GM21381 (cell line): Measurements from ENCODE around the gene FRMD4B.

Experiments
- ATAC-seq: cut with Tn5 transposase; IDR thresholded peaks from one replicate; pipeline ENCODE4 v1.9.1; 2021; ENCODE audit warnings: mild to moderate bottlenecking, moderate library complexity; ENCODE audit not compliant: unreplicated experiment

Gene FRMD4B

DNA sequence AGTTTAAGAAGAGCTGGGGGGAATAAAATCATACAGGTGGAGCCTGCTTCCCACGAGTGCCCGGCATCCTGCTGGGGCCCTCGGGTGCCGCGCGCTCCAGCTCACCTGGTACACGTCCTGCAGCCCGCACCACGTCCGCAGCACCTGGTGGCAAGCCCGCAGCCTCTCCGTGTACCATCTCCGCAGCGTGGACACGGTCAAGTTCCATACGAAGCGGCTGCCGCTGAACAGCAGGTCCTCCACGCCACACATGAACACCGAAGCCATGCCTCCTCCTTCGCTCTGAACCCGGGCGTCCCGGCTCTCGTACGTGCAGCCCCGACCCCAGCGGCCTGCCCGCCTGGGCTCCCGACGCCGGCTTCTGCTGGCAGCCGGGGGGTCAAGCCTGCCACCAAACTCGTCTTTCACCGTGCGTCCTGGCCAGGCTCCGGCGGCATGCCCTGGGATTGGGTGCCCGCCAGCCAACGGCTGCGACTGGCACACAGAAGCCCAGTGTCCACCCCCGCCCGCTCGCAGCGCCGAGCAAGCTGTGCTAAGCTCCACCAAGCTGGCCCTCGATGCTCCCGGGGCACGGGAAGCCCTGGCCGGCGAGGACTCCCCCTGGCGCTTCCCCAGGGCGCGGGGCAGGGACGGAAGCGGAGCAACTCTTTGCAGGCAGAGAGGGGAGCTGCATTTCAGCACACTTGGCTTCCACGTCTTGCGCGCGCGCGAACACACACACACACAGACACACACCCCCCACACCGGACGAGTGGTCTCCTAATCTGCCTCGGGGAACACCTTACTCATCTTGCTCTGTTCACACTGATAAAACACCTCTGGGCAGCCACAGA lies at the start of gene FRMD4B:
Gene FRMD4B, minus strand, starts transcription at position 366 of the 833 bp plus-strand sequence. Its CDS starts 99 bp downstream, at position 267.
- ATAC-seq: no peak

DNA sequence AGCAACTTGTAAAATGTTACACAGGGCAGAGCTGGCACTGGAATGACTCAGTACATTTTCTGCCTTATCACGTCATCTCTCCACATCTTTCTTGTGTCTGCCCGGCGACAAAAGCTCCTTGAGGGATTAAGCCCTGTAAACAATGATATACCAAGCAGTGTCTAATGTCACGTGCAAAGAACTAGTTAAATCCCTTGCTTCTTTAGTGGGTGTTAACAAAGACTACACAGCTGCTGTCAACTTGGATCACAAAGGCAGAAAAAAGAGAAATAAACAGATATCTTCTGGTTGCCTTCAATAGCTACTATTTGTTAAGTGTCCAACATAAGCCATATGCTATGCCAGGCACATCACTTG lies 48.1 kb upstream of the FRMD4B start:
- ATAC-seq: no peak

GRCh38 chr3:69433121-69433968 lies 47.5 kb upstream of the FRMD4B start:
- ATAC-seq: no peak

- ATAC-seq: no peak
Observed at GRCh38 chr3:69428657-69429255, 42.9 kb upstream of the FRMD4B start.

- no peak for ATAC-seq
Observed at GRCh38 chr3:69426967-69427304, 41.0 kb upstream of the FRMD4B start.

DNA sequence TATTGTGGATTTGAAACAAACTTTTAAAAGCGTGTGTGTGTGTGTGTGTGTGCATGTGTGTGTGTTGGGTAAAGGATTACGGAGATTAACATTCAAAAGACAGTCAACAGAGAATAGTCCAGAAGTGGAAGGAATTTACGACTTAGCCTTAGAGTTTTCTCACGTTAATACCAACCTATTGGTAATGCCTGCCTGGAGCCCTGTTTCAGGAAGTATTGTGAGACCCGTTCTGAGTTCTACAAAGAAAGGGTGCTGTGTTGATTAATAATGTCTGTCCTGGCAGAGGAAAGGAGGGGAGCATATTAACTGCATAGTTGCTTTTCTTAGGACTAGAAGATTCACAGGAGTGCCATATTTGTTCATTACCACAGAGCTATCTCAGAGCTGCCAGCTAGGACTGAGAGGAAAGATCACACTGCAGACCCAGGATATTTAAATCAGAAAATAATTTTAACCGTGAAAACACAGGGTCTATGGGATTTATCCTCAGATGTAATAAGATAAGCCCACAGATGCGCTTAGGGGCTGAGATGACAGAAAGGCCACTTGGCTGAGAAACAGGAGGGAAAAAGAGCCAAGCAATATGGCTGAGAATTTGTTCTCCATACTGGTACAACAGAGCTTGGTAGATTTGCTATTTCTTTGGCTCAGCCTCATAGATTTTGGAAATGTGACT lies 40.5 kb upstream of the FRMD4B start:
- no peak for ATAC-seq

DNA sequence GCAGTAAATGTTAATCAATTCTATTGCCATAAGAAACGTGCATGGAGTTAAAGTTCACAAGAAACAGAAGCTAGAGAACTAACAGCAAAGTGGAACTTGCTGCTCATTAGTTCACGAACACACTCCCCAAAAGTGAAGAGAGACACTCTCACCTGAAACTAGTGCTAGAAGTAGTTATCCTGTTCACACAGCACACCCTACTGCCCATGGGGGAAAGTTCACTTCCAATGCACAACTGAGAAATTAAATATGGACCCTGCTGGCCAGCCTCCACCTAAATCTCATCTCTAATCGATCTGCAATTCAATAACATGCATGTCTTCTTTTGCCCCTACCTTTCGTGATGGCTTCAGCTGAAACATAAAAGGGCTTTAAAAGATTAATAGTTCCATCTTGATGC lies 39.4 kb upstream of the FRMD4B start:
- peak; percentile 90 for ATAC-seq

- no peak for ATAC-seq
Observed at GRCh38 chr3:69423463-69424155, 37.7 kb upstream of the FRMD4B start.

- no peak for ATAC-seq
Observed at GRCh38 chr3:69422751-69423150, 36.9 kb upstream of the FRMD4B start.

- no peak for ATAC-seq
Observed at GRCh38 chr3:69420781-69421520, 35.1 kb upstream of the FRMD4B start.

DNA sequence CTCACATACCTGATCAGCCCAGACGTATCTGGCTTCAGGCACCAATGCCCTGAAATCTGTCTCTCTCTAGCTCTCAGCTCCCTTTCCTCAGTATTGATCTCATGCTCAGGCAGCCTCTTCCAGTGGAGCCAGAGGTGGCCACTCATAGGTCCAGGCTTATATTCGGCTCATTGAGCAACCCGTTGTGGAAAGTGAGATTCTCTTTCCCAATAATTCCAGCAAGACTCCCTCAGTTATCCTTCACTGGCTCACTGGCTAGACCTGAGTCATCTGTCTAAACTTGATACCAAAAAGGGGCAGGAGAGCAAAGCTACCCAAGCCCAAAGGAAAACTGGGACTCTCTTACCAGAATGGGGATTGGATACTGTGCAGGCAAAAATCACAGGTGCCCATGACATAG lies 33.4 kb upstream of the FRMD4B start:
- ATAC-seq: no peak

DNA sequence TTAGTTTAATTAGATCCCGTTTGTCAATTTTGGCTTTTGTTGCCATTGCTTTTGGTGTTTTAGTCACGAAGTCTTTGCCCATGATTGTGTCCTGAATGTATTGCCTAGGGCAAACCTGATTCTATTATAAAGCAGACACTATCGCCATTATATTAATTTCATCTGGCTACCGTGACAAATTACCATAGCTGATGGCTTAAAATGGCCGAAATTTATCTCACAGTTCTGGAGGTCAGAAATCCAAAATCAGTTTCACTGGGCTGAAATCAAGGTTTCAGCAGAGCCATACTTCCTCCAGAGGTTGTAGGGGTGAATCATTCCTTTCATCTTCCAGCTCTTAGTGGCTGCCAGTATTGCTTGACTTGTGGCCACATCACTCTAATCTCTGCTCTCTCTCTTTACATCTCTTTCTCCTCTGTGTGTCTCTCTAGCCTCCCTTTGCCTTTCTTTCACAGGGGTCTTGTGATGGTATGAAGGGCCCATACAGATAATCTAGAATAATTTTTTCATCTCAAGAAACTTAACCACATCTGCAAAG lies 31.7 kb upstream of the FRMD4B start:
- no peak for ATAC-seq

DNA sequence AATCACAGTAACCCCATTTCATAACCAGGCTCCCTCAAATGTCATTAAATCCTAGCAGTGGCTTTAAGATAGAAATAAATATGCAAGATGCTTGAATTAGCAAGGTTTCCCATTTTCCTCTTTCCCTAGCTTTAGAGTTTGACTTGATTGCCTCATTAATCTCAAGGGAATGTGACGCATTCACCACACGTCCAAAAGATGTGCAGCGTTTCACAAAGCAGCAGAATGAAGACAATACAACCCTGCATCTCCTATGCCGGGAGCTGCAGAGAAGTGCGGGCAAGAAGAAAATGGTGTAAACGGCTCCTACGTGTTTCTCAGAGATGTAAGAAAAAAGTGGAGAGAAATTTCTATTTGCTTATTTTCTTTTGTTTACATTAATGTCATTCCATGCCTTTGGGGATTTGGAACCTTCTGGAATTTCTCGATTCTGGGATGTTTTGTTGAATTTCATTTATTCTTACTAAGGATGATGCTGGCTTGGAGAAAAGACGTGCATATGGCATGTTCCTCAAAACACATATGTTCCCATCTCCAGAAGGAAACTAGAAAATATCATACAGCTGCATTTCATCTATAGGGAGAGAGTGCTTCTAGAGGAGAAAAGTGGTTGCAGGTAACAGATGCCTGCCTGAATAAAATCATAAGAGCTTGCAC lies 27.8 kb upstream of the FRMD4B start:
- no peak for ATAC-seq

- no peak for ATAC-seq
Observed at GRCh38 chr3:69411346-69411745, 25.5 kb upstream of the FRMD4B start.

DNA sequence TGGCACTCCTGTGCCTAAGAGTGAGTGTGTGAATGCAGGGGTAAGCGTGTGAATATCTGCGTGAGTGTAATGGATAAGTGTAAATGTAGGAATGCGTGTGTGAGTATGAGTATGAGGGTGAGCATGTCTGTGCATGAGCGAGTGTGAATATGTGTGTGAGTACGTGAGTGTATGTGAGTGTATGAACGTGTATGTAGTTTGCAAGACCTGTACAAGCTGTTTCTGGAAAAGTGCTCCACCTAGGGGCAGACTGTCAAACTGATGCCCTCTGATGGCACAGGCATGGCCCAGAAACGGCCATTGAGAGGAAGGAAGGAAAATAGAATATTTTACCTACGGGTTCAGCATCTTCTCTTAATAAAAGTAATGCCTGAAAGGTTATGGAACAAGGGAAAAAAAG lies 24.4 kb upstream of the FRMD4B start:
- ATAC-seq: peak; percentile 99

DNA sequence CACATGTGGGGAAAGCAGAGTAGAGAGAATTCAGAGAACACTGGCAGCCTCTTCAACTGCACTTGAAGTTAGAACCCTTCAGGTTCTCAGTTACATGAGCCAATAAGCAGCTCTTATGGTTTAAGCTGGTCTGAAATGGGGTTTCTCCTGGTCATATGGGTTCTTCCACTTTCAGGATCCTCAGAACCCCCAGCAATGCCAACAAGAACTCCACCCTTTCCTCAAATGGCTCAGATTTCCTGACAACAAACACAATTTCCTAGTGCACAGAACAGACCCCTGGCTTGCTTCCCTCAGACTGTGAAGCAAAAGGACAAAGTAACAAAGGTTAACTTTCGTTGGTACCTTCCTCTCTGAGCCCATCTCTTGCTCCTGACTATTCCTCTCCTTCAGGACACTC lies 23.9 kb upstream of the FRMD4B start:
- no peak for ATAC-seq

- no peak for ATAC-seq
Observed at GRCh38 chr3:69409011-69409410, 23.1 kb upstream of the FRMD4B start.

GRCh38 chr3:69408542-69408941 lies 22.7 kb upstream of the FRMD4B start:
- ATAC-seq: no peak

DNA sequence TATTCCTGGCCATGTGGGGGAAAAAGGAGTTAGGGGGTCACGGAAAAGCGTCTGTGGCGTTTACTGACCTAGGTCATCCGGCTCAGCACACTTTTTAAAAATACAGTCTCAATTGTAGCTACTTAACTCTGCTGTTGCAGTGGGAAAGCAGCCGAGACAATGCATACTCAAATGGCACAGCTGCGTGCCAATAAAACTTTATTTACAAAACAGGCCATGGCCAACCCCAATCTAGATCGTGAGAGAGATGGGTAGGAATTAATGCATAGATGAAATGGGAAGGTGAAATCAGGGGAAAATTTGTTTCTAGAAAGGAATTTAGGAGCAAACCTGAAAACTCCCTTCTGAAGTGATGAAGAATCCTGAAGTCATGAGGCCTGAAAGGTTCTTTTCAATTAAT lies 22.0 kb upstream of the FRMD4B start:
- no peak for ATAC-seq
